Ovary (tissue), 3 donors: ENCODE measurements around the gene CERK.

Source experiments
- CTCF ChIP-seq, 3 donors: fragments of 450-650 bp in 2 of 3; fragments of 200-600 bp in 1 of 3; IDR thresholded peaks; one replicate each; pipeline versions ENCODE4 v1.5.1 to v1.8.0; 2016 to 2022; ENCODE audit warnings: antibody characterized with exemption in 3 of 3, mild to moderate bottlenecking in 1 of 3
- EP300 ChIP-seq: sonication (generic); formaldehyde crosslinking; IDR thresholded peaks from one replicate; pipeline ENCODE4 v1.6.1; 2017; ENCODE audit warnings: antibody characterized with exemption
- donor health status: DM: no; HTN: no; CAD: no.

GRCh38 chr22:46660604-46661201 is 77.3 kb downstream of the CERK start:
- TF ChIP-seq EP300 (no peak), CTCF (IDR thresholded peaks at IDR 0.05) (no peak)
